Sigmoid colon (tissue), 7 donors: Measurements from ENCODE around the gene KLF11. TPM values are rescaled to one million over a fixed set of nuclear protein-coding genes. Genes with fewer than 3 reads are reported as not detected.

Experiments
- DNase-seq: peaks from one replicate; pipeline ENCODE4 v3.0.0-alpha.2; 2019
- H3K27ac ChIP-seq, 4 donors: fragments of 200-600 bp; sonication (generic); one replicate each; pipeline ENCODE4 v1.5.1; 2016 to 2019; ENCODE audit warnings: mild to moderate bottlenecking in 1 of 4
- H3K27me3 ChIP-seq, 3 donors: fragments of 200-600 bp; sonication (generic); one replicate each; pipeline ENCODE4 v1.5.1; 2019; ENCODE audit warnings: mild to moderate bottlenecking in 1 of 3
- H3K36me3 ChIP-seq, 4 donors: fragments of 200-600 bp; sonication (generic); one replicate each; pipeline ENCODE4 v1.5.1; 2016 to 2019
- H3K4me1 ChIP-seq, 4 donors: fragments of 200-600 bp; sonication (generic); one replicate each; pipeline ENCODE4 v1.5.1; 2017 to 2019
- H3K4me3 ChIP-seq, 4 donors: fragments of 200-600 bp; sonication (generic); one replicate each; pipeline ENCODE4 v1.5.1; 2017 to 2019; ENCODE audit warnings: mild to moderate bottlenecking in 2 of 4, moderate library complexity in 1 of 4
- H3K9me3 ChIP-seq, 4 donors: fragments of 200-600 bp in 3 of 4; sonication (generic) in 3 of 4; one replicate each; pipeline versions ENCODE4 v1.5.1 to v1.6.1; 2013 to 2019
- CTCF ChIP-seq, 4 experiments: fragments of 450-650 bp in 3 of 4; fragments of 200-600 bp in 1 of 4; IDR thresholded peaks; one replicate each; pipeline ENCODE4 v1.5.1; 2016 to 2019; ENCODE audit warnings: antibody characterized with exemption in 4 of 4, mild to moderate bottlenecking in 3 of 4, moderate library complexity in 2 of 4
- EP300 ChIP-seq, 4 donors: sonication (generic); formaldehyde crosslinking; IDR thresholded peaks; one replicate each; pipeline ENCODE4 v1.6.1; 2017; ENCODE audit warnings: antibody characterized with exemption in 4 of 4
- POLR2A ChIP-seq, 2 donors: fragments of 450-650 bp; IDR thresholded peaks; one replicate each; pipeline ENCODE4 v1.6.1; 2016; ENCODE audit warnings: antibody characterized with exemption in 2 of 2, mild to moderate bottlenecking in 2 of 2, moderate library complexity in 2 of 2
- POLR2AphosphoS5 ChIP-seq, 4 donors: sonication (generic); formaldehyde crosslinking; IDR thresholded peaks; one replicate each; pipeline ENCODE4 v1.6.1; 2017; ENCODE audit warnings: antibody characterized with exemption in 4 of 4
- WGBS, 2 donors: extraction: QIAGEN DNeasy Blood & Tissue Kit; methylation state at CpG; one replicate each; pipeline ENCODE4 v1.1.7; 2013; 5-methylcytosine and 5-hydroxymethylcytosine counted together
- intact Hi-C: fragments of 100-400 bp; cut with DNase I; formaldehyde crosslinking; loops from one replicate; pipeline ENCODE4 v1.15.1; 2023
- polyA plus RNA-seq, 3 donors: library from polyadenylated mRNA; stranded (reverse); fragments of 200-250 nt; gene quantifications; one replicate each; pipeline ENCODE4 v1.2.3, GENCODE V29; 2013
- total RNA-seq, 4 donors: library from RNA; depleted of rRNA; stranded (reverse); fragments of >200 nt; gene quantifications; one replicate each; pipeline ENCODE4 v1.1.0, GENCODE V29; 2016
- donor health status: healthy with polysubstance abuse.
- donor health status: Bipolar disorder and iron deficiency.
- donor health status: healthy.

Gene KLF11
- total and polyA plus RNA-seq, 7 donors, result 3.9 to 41.3 (median 18.5) TPM

- H3K36me3 ChIP-seq, result no peaks in the 10 kb centered on the region
- 91 to 95% methylated on average over 4 of the region's 4 CpGs for WGBS, 2 donors
- no peak overlapping the region for H3K4me3 ChIP-seq
- H3K4me1 ChIP-seq, result no peaks in the 10 kb centered on the region
- H3K27ac ChIP-seq, result no peak overlapping the region
- intact Hi-C loops, result no loop called here
- peak; percentile 34 for DNase-seq
- TF ChIP-seq POLR2AphosphoS5 (IDR thresholded peaks at IDR 0.05) (no peak), CTCF (IDR thresholded peaks at IDR 0.05) (no peak), POLR2A (IDR thresholded peaks at IDR 0.05) (no peak), EP300 (IDR thresholded peaks at IDR 0.05) (no peak)
- no peaks in the 10 kb centered on the region for H3K27me3 ChIP-seq
- H3K9me3 ChIP-seq, result no peaks in the 10 kb centered on the region
These were observed 20.9 kb upstream of the KLF11 start for GRCh38 chr2:10022445-10022844.

- TF ChIP-seq CTCF (IDR thresholded peaks at IDR 0.05) (no peak), POLR2AphosphoS5 (IDR thresholded peaks at IDR 0.05) (no peak), EP300 (IDR thresholded peaks at IDR 0.05) (no peak), POLR2A (IDR thresholded peaks at IDR 0.05) (no peak)
- 82 to 91% methylated on average over 10 of the region's 10 CpGs for WGBS, 2 donors
- Histone ChIP-seq H3K27ac (no peak overlapping the region), H3K4me1 (no peaks in the 10 kb centered on the region), H3K9me3 (no peaks in the 10 kb centered on the region), H3K36me3 (no peaks in the 10 kb centered on the region), H3K4me3 (no peak overlapping the region), H3K27me3 (no peaks in the 10 kb centered on the region)
- DNase-seq, result peak; percentile 30
- intact Hi-C loops, result no loop called here
These were observed 20.2 kb upstream of the KLF11 start for GRCh38 chr2:10022966-10023662.

GRCh38 chr2:10026940-10027569 is 16.3 kb upstream of the KLF11 start:
- no peak for TF ChIP-seq POLR2A (IDR thresholded peaks at IDR 0.05)
- TF ChIP-seq POLR2AphosphoS5 (IDR thresholded peaks at IDR 0.05), result no peak
- Histone ChIP-seq H3K9me3 (no peaks in the 10 kb centered on the region), H3K4me1 (no peaks in the 10 kb centered on the region), H3K27me3 (no peaks in the 10 kb centered on the region), H3K27ac (no peak overlapping the region), H3K4me3 (no peak overlapping the region), H3K36me3 (no peaks in the 10 kb centered on the region)
- peak; percentile 62 for DNase-seq
- 85 to 91% methylated on average over 8 of the region's 8 CpGs for WGBS, 2 donors
- intact Hi-C loops, result no loop called here

GRCh38 chr2:10027660-10028330 is 15.6 kb upstream of the KLF11 start:
- 91 to 92% methylated on average over 16 of the region's 16 CpGs for whole genome bisulfite sequencing, 2 donors
- TF ChIP-seq POLR2A (IDR thresholded peaks at IDR 0.05) (no peak), CTCF (IDR thresholded peaks at IDR 0.05) (no peak), EP300 (IDR thresholded peaks at IDR 0.05) (no peak), POLR2AphosphoS5 (IDR thresholded peaks at IDR 0.05) (no peak)
- H3K9me3 ChIP-seq, result no peaks in the 10 kb centered on the region
- H3K4me3 ChIP-seq, result no peak overlapping the region
- no peaks in the 10 kb centered on the region for H3K27me3 ChIP-seq
- H3K27ac ChIP-seq, result peak overlapping the region in 1 of 4 donors; percentile 41
- no peaks in the 10 kb centered on the region for H3K36me3 ChIP-seq
- no peaks in the 10 kb centered on the region for H3K4me1 ChIP-seq
- DNase-seq, result peak; percentile 63
- intact Hi-C loops, result no loop called here

- intact Hi-C loops, result no loop called here
- 89 to 90% methylated on average over 16 of the region's 16 CpGs for WGBS, 2 donors
- H3K9me3 ChIP-seq, result no peaks in the 10 kb centered on the region
- no peaks in the 10 kb centered on the region for H3K27me3 ChIP-seq
- peak; percentile 63 for DNase-seq
- H3K4me3 ChIP-seq, result no peak overlapping the region
- H3K36me3 ChIP-seq, result no peaks in the 10 kb centered on the region
- TF ChIP-seq POLR2A (IDR thresholded peaks at IDR 0.05) (no peak), CTCF (IDR thresholded peaks at IDR 0.05) (no peak), EP300 (IDR thresholded peaks at IDR 0.05) (no peak), POLR2AphosphoS5 (IDR thresholded peaks at IDR 0.05) (no peak)
- peak overlapping the region in 2 of 4 donors; percentile 41 to 52 for H3K27ac ChIP-seq
- no peaks in the 10 kb centered on the region for H3K4me1 ChIP-seq
These were observed 14.9 kb upstream of the KLF11 start for GRCh38 chr2:10028407-10028987.
